Neural crest cell (in vitro differentiated cells): ENCODE measurements around the gene NUAK1. TPM values are rescaled to one million over a fixed set of nuclear protein-coding genes. Genes with fewer than 3 reads are reported as not detected.

Experiments
- DNase-seq: peaks from one replicate; pipeline ENCODE4 v3.0.0; 2021; ENCODE audit warnings: low read depth, mixed read lengths, low spot score
- H3K27ac Mint-ChIP-seq: one replicate; pipeline ENCODE4 v1.8.0; 2021; ENCODE audit warnings: mild to moderate bottlenecking, mixed read lengths; ENCODE audit not compliant: unreplicated experiment
- H3K27me3 Mint-ChIP-seq: 2 replicates; pipeline ENCODE4 v1.8.0; 2021; ENCODE audit warnings: low read depth, mild to moderate bottlenecking, mixed read lengths
- H3K36me3 Mint-ChIP-seq: 2 replicates; pipeline ENCODE4 v1.8.0; 2021; ENCODE audit warnings: low read depth, mild to moderate bottlenecking, mixed read lengths
- H3K4me1 Mint-ChIP-seq: 2 replicates; pipeline ENCODE4 v1.8.0; 2021; ENCODE audit warnings: mixed read lengths
- H3K4me3 Mint-ChIP-seq: one replicate; pipeline ENCODE4 v1.8.0; 2021; ENCODE audit warnings: mild to moderate bottlenecking, mixed read lengths
- H3K9me3 Mint-ChIP-seq: 2 replicates; pipeline ENCODE4 v1.8.0; 2021; ENCODE audit warnings: mixed read lengths
- CTCF ChIP-seq: fragments of 200-600 bp; sonication (generic); conservative IDR thresholded peaks from 2 replicates; pipeline ENCODE4 v1.5.0; 2021; ENCODE audit warnings: antibody characterized with exemption, mild to moderate bottlenecking
- total RNA-seq: library from RNA; stranded (reverse); gene quantifications from 2 replicates; pipeline ENCODE4 v1.2.1, GENCODE V29; 2021

The NUAK1 gene
- total RNA-seq, 1 donor from 2014 or later = 35.6 TPM

- Mint-ChIP-seq H3K36me3 (peaks cover 49% of the 10 kb centered on the region), H3K4me1 (peaks cover 40% of the 10 kb centered on the region), H3K27me3 (no peaks in the 10 kb centered on the region), H3K9me3 (no peaks in the 10 kb centered on the region), H3K4me3 (no peak overlapping the region), H3K27ac (peak overlapping the region; percentile 3)
- no peak for DNase-seq
- no peak for TF ChIP-seq CTCF
Measured at GRCh38 chr12:106063826-106064720, 74.7 kb downstream of the NUAK1 start.

- Mint-ChIP-seq H3K4me1 (peaks cover 40% of the 10 kb centered on the region), H3K27me3 (no peaks in the 10 kb centered on the region), H3K36me3 (peaks cover 50% of the 10 kb centered on the region), H3K27ac (no peak overlapping the region), H3K4me3 (no peak overlapping the region), H3K9me3 (peaks cover 3% of the 10 kb centered on the region)
- no peak for TF ChIP-seq CTCF
- no peak for DNase-seq
Measured at GRCh38 chr12:106062693-106063092, 76.1 kb downstream of the NUAK1 start.

- peaks cover 14% of the 10 kb centered on the region for H3K4me1 Mint-ChIP-seq
- TF ChIP-seq CTCF = no peak
- peaks cover 13% of the 10 kb centered on the region for H3K9me3 Mint-ChIP-seq
- no peak overlapping the region for H3K27ac Mint-ChIP-seq
- H3K36me3 Mint-ChIP-seq = peaks cover 32% of the 10 kb centered on the region
- no peak for DNase-seq
- no peak overlapping the region for H3K4me3 Mint-ChIP-seq
- no peaks in the 10 kb centered on the region for H3K27me3 Mint-ChIP-seq
Measured at GRCh38 chr12:106058256-106059182, 80.2 kb downstream of the NUAK1 start.

GRCh38 chr12:106054049-106054448, 84.7 kb downstream of the NUAK1 start:
- no peak for DNase-seq
- Mint-ChIP-seq H3K9me3 (peaks cover 13% of the 10 kb centered on the region), H3K27ac (no peak overlapping the region), H3K36me3 (peaks cover 24% of the 10 kb centered on the region), H3K27me3 (no peaks in the 10 kb centered on the region), H3K4me1 (peaks cover 18% of the 10 kb centered on the region), H3K4me3 (no peak overlapping the region)
- TF ChIP-seq CTCF = no peak

- Mint-ChIP-seq H3K27ac (peak overlapping the region; percentile 23), H3K4me3 (no peak overlapping the region), H3K36me3 (peaks cover 17% of the 10 kb centered on the region), H3K4me1 (peaks cover 23% of the 10 kb centered on the region), H3K9me3 (peaks cover 10% of the 10 kb centered on the region), H3K27me3 (no peaks in the 10 kb centered on the region)
- no peak for TF ChIP-seq CTCF
- no peak for DNase-seq
Measured at GRCh38 chr12:106051853-106052531, 86.8 kb downstream of the NUAK1 start.
